AG09309 (cell line): ENCODE results near the gene MYPN.

Experiments used
- DNase-seq: peaks from one replicate; pipeline ENCODE4 v3.0.0-alpha.2; 2010; ENCODE audit warnings: low read depth
- H3K4me3 ChIP-seq: 2 replicates; pipeline ENCODE4 v1.5.1; 2011; ENCODE audit warnings: mild to moderate bottlenecking, low read depth, low read length, moderate library complexity; ENCODE audit not compliant: control insufficient read depth
- CTCF ChIP-seq: IDR thresholded peaks from 2 replicates; pipeline ENCODE4 v1.5.1; 2011; ENCODE audit warnings: mild to moderate bottlenecking, low read depth, low read length, inconsistent platforms; ENCODE audit not compliant: insufficient read depth, control insufficient read depth; ENCODE audit errors: missing control alignments

Gene MYPN

GRCh38 chr10:68171539-68172080 lies 62.3 kb downstream of the MYPN start:
- no peak overlapping the region for H3K4me3 ChIP-seq
- no peak for DNase-seq
- no peak for TF ChIP-seq CTCF

- no peak overlapping the region for H3K4me3 ChIP-seq
- TF ChIP-seq CTCF, result no peak
- no peak for DNase-seq
These were observed 63.0 kb downstream of the MYPN start for GRCh38 chr10:68172324-68172723.

GRCh38 chr10:68175949-68176348 lies 66.7 kb downstream of the MYPN start:
- no peak for TF ChIP-seq CTCF
- H3K4me3 ChIP-seq, result no peak overlapping the region
- DNase-seq, result no peak

- no peak for DNase-seq
- H3K4me3 ChIP-seq, result no peak overlapping the region
- no peak for TF ChIP-seq CTCF
These were observed 67.5 kb downstream of the MYPN start for GRCh38 chr10:68176797-68177196.

- no peak overlapping the region for H3K4me3 ChIP-seq
- no peak for DNase-seq
- no peak for TF ChIP-seq CTCF
These were observed 69.3 kb downstream of the MYPN start for GRCh38 chr10:68178592-68178991.

GRCh38 chr10:68179016-68179415 lies 69.7 kb downstream of the MYPN start:
- no peak overlapping the region for H3K4me3 ChIP-seq
- no peak for DNase-seq
- TF ChIP-seq CTCF, result no peak

GRCh38 chr10:68180490-68180889 lies 71.2 kb downstream of the MYPN start:
- DNase-seq, result no peak
- no peak for TF ChIP-seq CTCF
- no peak overlapping the region for H3K4me3 ChIP-seq
